DMS53 treated with DMSO at 0.1 percent for 48 hours (cell line): ENCODE results near the gene DDX25.
"Not testable (repeated sequence)": the region's sequence is repeated elsewhere in the genome, so short reads cannot be mapped to it uniquely, and the experiment has no call there.

ENCODE experiments used
- DNase-seq: peaks from one replicate; lab custom pipeline; 2025; ENCODE audit not compliant: unreplicated experiment; lab: John Stamatoyannopoulos, UW

Gene DDX25

DNA sequence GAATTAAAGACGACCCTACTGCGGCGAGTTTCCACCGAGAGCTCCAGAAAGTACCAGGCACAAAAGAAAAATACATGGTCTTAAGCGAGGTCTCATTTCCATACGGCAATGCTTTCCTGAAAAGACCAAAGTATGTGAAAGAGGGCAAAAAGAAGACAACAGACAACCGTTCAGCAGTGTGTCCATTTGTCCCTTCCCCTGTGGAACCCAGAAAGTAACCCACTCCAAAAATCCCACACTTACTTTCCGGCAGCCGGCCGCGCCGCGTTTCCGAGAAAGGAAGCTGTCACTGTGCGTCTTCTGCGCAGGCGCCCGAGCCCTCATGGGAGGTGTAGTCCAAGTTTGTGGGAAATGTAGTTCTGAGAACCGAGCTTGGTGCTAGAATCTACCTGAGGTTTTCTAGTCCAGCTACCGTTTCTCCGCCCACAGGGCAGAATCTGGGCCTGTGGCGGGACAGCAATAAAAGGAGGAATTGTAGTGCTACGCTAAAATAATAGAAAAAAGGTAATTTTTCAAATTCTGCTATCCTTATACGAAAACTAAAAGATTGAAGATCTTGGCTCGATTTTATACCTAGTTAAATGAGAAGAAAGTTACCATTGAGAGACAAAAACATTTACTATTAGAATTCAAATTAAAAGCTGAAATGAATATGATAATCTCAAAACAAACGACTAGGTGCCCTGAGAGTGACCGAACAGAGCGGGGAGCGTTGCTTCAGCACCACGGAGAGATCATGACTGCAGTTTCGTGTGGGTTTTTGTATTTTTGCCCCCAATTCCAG lies 1.2 kb upstream of the DDX25 start, which contains the start of gene PUS3:
Gene PUS3 (minus strand): TSS at position 280 of the 784 bp plus-strand sequence. CDS start 6,922 bp downstream, outside the sequence.
- peak; percentile 91 for DNase-seq

DNA sequence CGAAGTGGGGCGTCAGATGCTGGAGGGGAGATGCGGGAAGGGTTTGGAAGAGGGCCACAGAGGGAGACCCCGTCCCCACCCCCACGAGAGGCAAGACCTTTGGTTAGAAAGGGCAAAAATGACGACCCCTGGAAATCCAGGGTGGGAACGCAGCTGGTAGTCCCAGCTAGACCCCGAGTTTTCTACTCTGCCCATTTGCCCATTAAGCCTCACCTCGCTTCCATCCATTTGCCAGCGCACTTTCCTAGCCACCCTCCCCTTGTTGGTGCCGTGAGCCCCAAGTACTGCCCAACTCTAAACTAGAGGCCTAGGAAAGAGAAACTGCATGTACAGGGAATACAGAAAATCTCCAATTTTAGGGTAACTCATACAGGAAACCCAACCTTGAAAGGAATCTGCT lies 370 bp downstream of the DDX25 start:
- DNase-seq = no peak

DNA sequence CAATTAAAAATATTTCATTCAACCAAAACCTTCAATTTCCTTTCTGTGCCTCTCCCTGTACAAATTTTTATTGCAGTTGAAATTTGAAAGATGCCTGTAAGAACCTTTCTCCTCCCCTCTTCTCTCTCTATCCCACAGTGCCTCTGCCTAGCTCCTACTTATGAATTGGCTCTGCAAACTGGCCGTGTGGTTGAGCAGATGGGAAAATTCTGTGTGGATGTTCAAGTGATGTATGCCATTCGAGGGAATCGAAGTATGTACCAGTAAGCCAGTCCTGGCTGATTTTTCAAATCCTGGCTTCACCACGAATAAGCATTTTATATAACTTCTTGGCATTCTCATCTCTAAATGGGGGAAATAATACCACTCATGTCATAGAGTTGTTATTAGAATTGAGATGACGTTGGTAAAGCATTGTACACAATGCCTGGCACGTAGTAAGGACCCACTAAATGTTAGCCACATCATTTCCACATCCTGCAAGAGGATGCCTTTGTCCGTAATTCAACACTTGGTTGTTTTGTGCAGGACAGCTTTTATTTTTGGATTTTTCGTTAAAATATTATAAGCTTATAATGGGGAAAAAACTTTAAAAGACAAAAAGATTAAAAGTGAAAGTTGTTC lies 6.0 kb downstream of the DDX25 start:
- DNase-seq = no peak

DNA sequence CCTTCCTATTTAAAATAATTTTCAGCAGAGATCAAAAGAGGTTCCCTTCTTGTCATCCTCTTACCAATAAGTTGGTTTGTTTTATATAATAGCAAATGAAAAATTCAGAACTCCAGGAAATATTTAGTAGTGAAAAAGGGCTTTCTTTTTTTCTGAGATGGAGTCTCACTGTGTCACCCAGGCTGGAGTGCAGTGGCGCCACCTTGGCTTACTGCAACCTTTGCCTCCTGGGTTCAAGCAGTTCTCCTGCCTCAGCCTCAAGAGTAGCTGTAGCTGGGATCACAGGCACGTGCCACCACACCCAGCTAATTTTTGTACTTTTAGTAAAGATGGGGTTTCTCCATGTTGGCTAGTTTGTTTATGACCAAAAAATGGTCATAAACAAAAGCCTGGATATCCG lies 10.3 kb downstream of the DDX25 start:
- not testable (repeated sequence) for DNase-seq

DNA sequence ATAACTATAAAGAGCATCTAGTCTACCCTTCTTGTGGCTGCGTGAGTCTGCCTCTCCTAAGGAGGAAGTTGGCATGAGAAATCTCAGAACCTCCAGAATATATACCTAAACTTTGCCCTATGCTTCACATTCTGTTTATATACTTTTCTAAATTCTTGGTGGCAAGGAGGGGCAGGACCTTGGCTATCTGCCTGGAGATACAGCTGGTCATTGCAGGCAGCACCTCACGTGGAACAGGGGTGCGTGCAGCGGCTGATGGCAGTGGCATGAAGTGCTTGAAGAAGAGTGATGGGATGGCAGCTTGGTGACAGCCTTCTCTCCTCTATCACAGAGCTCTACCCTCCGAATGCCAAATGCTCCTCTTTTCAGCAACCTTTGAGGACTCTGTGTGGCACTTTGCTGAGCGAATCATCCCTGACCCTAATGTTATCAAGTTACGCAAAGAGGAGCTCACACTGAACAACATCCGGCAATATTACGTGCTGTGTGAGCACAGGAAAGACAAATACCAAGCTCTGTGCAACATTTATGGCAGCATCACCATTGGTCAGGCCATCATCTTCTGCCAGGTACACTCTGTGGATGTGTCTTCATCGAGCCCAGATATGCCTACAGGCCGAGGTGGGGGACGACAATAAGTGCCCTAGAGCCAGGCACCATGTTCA lies 12.5 kb downstream of the DDX25 start:
- DNase-seq = no peak

DNA sequence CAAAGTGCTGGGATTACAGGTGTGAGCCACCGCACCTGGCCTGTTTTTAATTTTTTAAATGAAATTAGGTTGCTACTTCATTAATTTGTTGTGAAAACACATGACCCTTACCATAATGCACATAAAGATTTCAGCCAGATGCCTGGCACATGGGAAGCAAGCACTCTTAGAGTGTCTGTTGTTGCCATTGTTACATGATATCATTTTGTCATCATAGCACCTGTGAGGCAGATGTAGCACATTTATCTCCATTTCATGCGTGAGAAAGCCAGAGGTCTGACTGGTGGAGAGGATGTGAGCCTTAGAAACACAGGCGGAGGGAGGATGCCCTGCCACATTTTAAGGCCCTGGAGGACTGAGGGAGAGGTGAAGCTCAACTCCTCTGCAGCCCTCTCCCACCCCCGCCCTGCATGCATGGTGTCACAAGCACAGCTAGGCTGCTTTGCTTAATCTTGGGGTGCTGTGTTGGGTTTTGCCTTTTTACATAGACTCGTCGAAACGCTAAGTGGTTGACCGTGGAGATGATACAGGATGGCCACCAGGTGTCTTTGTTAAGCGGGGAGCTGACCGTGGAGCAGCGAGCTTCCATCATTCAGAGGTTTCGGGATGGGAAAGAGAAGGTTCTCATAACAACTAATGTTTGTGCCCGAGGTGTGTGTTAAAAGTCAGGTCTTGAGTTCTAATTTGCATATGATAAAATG lies 14.0 kb downstream of the DDX25 start:
- DNase-seq = no peak

DNA sequence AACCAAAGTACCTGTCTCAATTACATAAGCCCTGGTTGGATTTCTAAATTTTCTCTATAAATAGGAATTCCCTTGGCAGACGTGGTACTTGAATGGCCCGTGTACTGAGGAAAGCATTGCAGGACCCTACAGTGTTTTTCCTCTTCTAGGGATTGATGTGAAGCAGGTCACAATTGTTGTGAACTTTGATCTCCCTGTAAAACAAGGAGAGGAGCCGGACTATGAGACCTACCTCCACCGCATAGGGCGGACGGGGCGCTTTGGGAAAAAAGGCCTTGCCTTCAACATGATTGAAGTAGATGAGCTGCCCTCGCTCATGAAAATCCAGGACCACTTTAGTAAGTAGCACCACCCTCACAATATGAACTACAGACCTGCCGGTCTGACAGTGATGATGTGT lies 16.7 kb downstream of the DDX25 start:
- no peak for DNase-seq

DNA sequence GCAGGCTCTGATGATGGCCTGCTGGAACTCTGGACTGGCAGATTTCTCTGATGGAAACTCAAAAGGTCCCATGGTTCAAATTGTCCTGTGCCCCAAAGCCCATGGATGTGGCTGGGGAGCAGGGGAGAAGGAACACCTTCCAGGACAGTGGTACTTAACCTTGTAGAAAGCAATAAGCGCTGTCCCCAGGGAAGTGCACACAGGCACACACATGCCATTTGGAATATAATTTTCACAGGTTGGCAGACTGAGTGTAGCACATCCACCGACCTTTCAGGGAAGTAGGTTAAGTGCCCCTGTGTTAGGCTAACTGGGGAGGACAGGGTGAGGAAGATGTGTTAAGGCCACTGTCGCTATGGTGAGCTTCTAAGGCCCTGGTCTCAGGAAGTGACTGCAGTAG lies 17.8 kb downstream of the DDX25 start:
- DNase-seq = no peak

DNA sequence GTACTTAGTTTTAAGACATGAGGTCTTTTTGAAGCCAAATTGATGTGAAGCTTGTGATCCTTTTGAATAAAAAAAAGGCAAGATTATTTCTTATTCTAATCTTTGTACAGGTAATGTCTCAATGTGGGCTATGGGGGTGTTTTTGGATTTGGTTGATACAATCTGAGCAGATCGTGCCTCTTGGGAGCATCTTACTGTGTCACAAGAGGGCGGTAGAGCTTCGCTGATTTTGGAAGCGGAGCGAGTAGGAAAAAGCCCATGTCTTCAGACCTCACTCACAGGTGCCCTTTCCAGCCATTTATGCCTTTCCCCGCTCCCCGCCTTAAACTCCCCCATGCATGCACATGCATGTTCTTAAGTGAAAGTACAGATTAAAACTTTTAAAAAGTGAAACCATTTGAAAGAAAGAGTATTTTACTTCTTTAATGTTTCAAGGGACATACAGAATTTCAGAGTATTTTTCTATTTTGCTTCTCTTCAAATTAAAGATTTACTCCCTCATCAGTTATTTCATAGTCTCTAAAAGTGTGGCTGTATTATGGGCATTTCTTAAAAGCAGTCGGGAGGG lies 18.8 kb downstream of the DDX25 start:
- peak; percentile 83 for DNase-seq

DNA sequence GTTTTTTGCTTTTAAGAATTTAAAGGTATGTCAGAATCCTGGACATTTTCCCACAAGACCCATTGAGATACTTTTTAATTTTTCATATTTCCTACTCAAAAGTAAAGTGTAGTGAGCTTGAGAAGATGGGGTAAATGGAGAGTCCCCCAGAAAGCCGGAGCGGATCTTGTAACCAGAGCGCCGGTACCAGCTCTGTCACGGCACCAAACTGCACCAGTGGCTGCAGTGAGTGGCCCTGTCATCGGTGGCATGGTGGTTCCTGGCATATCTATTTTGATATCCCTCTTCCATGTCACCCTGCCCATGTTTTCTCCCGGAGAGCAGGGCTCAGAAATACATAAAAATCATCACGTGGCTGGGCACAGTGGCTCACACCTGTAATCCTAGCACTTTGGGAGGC lies 19.3 kb downstream of the DDX25 start:
- no peak for DNase-seq

DNA sequence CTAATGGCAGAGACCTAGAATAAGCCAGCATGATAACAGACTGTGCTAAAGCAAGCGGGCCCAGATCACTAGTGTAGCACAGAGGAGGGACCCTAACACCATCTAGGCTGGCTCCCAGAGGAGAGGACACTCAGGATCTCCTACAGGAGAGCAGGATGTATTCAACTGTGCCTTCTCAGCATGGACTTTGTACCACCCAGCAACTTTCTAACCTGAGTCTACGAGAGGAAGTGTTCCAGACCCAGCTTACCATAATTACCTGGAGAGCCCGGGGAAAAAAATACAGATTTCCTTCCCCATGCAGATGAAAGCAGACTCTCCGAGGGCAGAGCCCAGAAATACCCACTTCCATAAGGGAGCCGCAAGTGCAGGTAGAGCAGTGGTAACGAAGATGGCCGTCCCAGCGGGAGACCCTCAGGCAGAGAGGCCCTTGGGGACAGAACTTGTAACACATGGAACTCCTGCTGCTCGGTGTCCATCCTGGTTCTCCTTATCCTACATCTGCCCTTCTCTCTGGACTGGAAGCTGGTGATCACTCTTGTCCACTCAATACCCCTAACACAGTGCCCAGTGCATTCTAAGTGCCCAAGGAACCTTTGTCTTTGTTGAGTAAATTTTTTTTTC lies 20.2 kb downstream of the DDX25 start:
- DNase-seq = no peak

DNA sequence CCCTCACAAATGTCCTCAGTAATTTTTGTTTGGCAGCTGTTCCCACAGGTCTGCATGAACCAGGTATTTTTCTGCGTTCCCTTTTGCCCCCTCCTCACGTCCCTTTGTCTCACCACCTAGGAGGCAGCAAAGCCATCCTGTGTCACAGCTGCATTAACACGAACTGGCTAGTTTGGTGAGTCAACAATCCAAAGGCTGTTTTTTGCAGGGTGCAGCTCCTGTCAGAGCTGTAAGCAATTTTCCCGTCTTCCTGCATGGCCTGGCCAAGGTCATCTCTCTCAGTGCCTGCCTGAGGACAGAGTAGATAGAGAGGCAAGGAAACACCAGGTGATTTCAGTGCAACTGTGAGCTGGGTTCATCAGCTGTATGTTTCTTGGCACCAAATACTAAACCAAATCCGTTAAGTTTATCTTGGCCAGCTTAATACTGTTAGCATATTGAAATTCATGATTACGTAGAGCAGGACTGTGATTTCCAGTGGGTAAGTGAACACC lies 21.0 kb downstream of the DDX25 start:
- DNase-seq = no peak

DNA sequence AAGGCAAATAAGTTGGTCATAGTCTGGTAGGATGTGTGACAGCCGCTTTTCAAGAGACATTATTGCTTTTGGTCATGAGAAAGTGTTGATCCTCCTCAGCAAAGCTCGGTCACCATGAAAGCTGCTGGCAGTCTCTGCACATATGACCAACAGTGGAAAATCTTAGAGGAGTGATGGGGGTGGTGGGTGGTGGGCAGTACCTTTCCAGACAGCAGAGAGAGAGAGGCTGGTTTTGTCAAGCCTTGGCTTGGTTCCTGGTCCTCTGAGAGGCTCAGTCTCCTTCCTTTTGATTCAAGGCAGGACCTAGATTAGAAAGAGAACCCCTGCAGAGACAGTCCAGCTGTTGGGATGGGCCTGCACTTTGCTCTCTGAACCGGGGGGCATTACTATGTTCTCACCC lies 21.5 kb downstream of the DDX25 start:
- DNase-seq = no peak

DNA sequence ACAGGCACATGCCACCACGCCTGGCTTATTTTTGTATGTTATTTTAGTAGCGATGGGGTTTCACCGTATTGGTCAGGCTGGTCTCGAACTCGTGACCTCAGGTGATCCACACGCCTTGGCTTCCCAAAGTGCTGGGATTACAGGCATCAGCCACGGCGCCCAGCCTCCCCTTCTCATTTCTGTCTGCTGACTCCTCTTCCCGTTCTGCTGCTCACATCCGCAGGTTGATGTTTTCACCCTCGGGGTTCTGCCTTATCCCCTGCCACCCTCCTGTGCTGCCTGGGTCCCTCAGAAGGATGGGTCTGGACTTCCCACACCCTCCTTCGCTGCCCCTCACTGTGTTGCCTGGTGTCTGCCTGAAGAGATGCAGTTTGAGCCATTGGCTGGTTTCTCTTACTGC lies 22.4 kb downstream of the DDX25 start:
- no peak for DNase-seq

DNA sequence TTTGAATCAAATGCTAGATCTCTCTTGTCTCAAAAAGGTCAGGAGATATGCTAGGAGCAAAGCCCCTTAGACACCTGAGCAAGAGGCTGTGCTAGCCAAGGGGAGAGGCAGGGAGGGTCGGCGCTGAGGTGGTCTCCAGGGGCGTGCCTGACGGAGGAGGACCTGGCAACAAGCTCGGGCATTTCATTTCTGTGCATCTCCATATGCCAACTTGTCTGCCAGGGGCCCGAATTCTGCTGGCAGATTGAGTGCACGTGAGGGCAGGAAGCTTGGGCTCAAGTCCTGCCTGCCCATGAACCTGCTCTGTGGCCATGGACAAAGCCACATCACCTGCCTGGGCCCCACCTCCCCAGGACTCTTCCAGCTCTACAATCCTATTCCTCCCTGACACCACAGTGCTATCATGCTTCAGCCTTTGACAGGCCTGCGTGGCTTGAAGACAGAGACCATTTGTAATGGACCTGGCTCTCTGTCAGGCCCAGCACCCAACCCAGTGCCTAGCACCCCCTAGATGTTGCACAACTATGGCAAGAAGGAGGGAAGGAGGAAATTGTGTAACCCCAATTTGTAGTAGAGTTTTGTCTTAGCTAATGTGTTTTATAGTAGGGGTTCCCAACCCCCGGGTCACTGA lies 25.3 kb downstream of the DDX25 start:
- no peak for DNase-seq

DNA sequence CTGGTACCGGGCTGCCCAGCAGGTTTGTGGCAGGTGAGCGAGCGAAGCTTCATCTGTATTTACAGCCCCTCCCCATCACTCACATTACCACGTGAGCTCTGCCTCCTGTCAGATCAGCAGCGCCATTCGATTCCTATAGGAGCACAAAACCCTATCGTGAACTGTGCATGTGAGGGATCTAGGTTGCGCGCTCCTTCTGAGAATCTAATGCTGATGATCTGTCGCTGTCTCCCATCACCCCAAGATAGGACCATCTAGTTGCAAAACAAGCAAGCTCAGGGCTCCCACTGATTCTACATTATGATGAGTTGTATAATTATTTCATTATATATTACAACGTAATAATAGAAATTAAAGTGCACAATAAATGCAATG lies 25.8 kb downstream of the DDX25 start:
- no peak for DNase-seq

DNA sequence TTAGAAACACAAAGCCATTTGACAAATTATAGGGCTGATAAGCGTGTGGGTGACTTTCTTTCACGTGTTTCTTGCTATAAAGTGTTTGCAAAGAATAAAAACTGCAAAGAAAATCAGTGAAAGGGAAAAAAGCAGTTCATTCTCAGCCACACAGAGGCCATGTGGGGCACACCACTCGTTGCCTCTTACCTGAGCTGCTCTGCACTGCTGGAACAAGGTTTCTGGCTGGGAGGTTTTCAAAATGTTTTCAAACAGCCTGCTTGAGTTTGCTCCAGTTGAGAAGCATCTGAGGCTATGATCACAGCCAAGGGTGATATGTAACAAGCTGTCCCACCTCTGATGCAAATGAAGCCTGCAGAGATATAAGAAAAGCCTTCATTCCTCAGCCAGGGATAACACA lies 26.8 kb downstream of the DDX25 start:
- no peak for DNase-seq

DNA sequence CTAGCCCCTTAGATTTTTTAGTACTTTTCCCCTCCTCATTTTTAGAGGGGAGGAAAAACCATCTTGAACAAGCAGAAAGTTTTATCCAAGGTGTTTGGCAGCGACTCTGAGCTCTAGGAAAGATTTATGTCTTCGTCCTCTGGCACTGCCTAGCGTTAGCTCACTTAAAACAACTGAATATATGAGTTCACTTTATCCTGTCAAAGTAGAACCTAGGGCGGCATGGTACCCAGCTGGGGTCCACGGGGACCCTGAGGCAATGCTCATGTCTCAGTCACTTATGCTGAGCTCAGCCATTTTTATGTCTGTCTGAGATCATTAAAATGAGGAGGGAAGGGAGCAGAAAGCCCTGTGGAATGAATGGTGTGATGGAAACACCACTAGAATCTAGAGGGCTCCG lies 27.4 kb downstream of the DDX25 start:
- DNase-seq = no peak

DNA sequence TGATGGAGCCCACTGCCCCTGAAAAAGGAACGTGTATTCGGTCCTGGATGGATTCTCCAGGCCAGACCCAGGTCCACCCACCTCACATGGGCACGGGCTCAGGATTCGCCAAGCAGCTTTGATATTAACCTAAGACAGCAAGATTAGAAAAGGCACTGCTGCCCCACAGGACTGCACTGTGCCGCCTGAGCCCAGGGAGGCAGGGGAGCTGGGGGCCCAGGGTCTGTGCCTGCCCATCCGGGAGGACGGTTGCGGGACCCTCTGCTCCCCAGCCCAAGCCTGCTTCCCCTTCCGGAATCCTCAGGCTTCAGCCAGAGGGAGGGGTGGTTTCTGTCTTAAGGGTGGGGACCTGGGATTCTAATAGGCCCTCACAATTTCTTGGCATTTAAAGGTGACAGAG lies 28.0 kb downstream of the DDX25 start:
- no peak for DNase-seq
